HepG2 (cell line): ENCODE measurements around the gene CBFA2T2.

Experiments
- AGO1 ChIP-seq: fragments of 200-400 bp; formaldehyde crosslinking; IDR thresholded peaks from 2 replicates; pipeline ENCODE4 v1.6.1; 2017; ENCODE audit warnings: mild to moderate bottlenecking, low read depth, low read length, moderate library complexity; ENCODE audit not compliant: poor library complexity, severe bottlenecking
- BRD4 ChIP-seq: sonication (generic); formaldehyde crosslinking; IDR thresholded peaks from 2 replicates; pipeline ENCODE4 v1.4.0; 2020; ENCODE audit warnings: missing genetic modification reagents
- CTCF ChIP-seq: sonication (generic); formaldehyde crosslinking; IDR thresholded peaks from 2 replicates; pipeline ENCODE4 v1.5.0; 2020; ENCODE audit warnings: mild to moderate bottlenecking, missing genetic modification reagents, moderate library complexity
- GTF2F1 ChIP-seq: fragments of 150-350 bp; IDR thresholded peaks from 2 replicates; pipeline ENCODE4 v1.6.1; 2014; ENCODE audit warnings: low read length
- HNRNPL ChIP-seq: fragments of 200-400 bp; formaldehyde crosslinking; IDR thresholded peaks from 2 replicates; pipeline ENCODE4 v1.6.1; 2017; ENCODE audit warnings: mild to moderate bottlenecking, low read depth, low read length
- MNT ChIP-seq: fragments of 450-650 bp; IDR thresholded peaks from 2 replicates; pipeline ENCODE4 v1.6.1; 2016
- POLR2AphosphoS5 ChIP-seq: IDR thresholded peaks from 2 replicates; pipeline ENCODE4 v1.6.1; 2012; ENCODE audit warnings: low read depth, low read length
- PREB ChIP-seq: sonication (generic); formaldehyde crosslinking; IDR thresholded peaks from 2 replicates; pipeline ENCODE4 v1.4.0; 2020; ENCODE audit warnings: missing genetic modification reagents
- ZNF557 ChIP-seq: sonication (generic); formaldehyde crosslinking; IDR thresholded peaks from 2 replicates; pipeline ENCODE4 v1.4.0; 2020; ENCODE audit warnings: missing genetic modification reagents
- ZNF614 ChIP-seq: IDR thresholded peaks from 2 replicates; pipeline ENCODE4 v1.6.1; 2018; ENCODE audit warnings: missing biosample characterization, missing genetic modification reagents, inconsistent platforms, borderline replicate concordance
- TF ChIP-seq, protein P1 (sequence below): sonication (generic); formaldehyde crosslinking; IDR thresholded peaks from 2 replicates; pipeline ENCODE4 v1.8.1; 2022; ENCODE audit warnings: mild to moderate bottlenecking, missing genetic modification reagents

DNA sequence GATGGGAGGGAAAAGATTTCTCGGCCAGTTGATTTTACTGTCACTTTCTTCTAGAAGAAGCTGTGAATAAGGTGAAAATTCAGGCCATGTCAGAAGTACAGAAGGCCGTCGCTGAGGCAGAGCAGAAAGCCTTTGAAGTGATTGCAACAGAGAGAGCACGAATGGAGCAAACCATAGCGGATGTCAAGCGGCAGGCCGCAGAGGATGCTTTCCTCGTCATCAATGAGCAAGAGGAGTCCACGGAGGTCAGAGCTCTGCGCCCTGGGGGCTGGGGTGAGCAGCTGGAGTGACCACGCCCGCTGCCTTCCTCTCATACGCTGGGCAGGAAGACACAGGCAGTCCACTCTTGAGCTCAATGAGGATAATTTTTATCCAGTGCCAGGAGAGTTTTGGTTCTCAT is 150.4 kb downstream of the CBFA2T2 start:
- TF ChIP-seq ZNF614 (CRISPR knock-in tag), result no peak
- TF ChIP-seq BRD4 (CRISPR knock-in tag), result no peak
- TF ChIP-seq HNRNPL, result no peak
- no peak for TF ChIP-seq ZNF557 (CRISPR knock-in tag)
- TF ChIP-seq, protein P1, sequence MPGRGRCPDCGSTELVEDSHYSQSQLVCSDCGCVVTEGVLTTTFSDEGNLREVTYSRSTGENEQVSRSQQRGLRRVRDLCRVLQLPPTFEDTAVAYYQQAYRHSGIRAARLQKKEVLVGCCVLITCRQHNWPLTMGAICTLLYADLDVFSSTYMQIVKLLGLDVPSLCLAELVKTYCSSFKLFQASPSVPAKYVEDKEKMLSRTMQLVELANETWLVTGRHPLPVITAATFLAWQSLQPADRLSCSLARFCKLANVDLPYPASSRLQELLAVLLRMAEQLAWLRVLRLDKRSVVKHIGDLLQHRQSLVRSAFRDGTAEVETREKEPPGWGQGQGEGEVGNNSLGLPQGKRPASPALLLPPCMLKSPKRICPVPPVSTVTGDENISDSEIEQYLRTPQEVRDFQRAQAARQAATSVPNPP (CRISPR knock-in tag), result no peak
- TF ChIP-seq PREB, result no peak
- TF ChIP-seq GTF2F1, result no peak
- no peak for TF ChIP-seq AGO1
- no peak for TF ChIP-seq MNT
- TF ChIP-seq CTCF (CRISPR knock-in tag), result no peak
- TF ChIP-seq POLR2AphosphoS5, result no peak
